ENCODE results near the gene NPHS1. TPM values are rescaled to one million over a fixed set of nuclear protein-coding genes. Genes with fewer than 3 reads are reported as not detected.
A peak's percentile ranks its signal among the peaks of the same experiment; 100 is the strongest.

Gene NPHS1
- not detected for total RNA-seq

- peaks cover 0 to 16% (median 11%) of the 10 kb centered on the region in 3 donors for H3K4me1 ChIP-seq
- H3K27ac ChIP-seq, result no peak within 1 kb of the TSS
- WGBS, 2 donors (ENCODE audit: low coverage in 1 of 2), result 56 to 73% methylated on average over 3 to 7 of the region's 9 CpGs
- H3K4me3 ChIP-seq, result no peak within 1 kb of the TSS
- peaks cover 100% of the 10 kb centered on the region for H3K27me3 ChIP-seq
- no peak for ATAC-seq
- H3K9me3 ChIP-seq, result no peaks in the 10 kb centered on the region
- TF ChIP-seq CTCF (IDR thresholded peaks at IDR 0.05) (no peak), EP300 (IDR thresholded peaks at IDR 0.05) (no peak), POLR2AphosphoS5 (IDR thresholded peaks at IDR 0.05) (no peak), POLR2A (IDR thresholded peaks at IDR 0.05) (no peak)
- no peaks in the 10 kb centered on the region for H3K36me3 ChIP-seq
These were observed at the start of gene NPHS1 for GRCh38 chr19:35852029-35852780. Gene NPHS1, minus strand, starts transcription at chr19:35852504. Its CDS starts 667 bp downstream, at chr19:35851837.

- TF ChIP-seq POLR2AphosphoS5 (IDR thresholded peaks at IDR 0.05), result no peak
- TF ChIP-seq CTCF (IDR thresholded peaks at IDR 0.05), result no peak
- TF ChIP-seq POLR2A (IDR thresholded peaks at IDR 0.05), result no peak
- no peak for TF ChIP-seq EP300 (IDR thresholded peaks at IDR 0.05)
- Histone ChIP-seq H3K4me3 (peak overlapping the region in 1 of 2 donors; percentile 76), H3K4me1 (peaks cover 0 to 55% (median 20%) of the 10 kb centered on the region in 3 donors), H3K27me3 (no peaks in the 10 kb centered on the region), H3K27ac (peak overlapping the region; percentile 75 to 97 (median 92)), H3K9me3 (no peaks in the 10 kb centered on the region), H3K36me3 (peaks cover 0 to 16% of the 10 kb centered on the region in 2 donors)
- no peak for ATAC-seq
- WGBS, 2 donors (ENCODE audit: low coverage in 1 of 2), result 60 to 81% methylated on average over 1 to 2 of the region's 2 CpGs
These were observed 48.8 kb upstream of the NPHS1 start for GRCh38 chr19:35901055-35901644.

- Histone ChIP-seq H3K36me3 (peaks cover 0 to 30% of the 10 kb centered on the region in 2 donors), H3K4me1 (peaks cover 0 to 48% (median 20%) of the 10 kb centered on the region in 3 donors), H3K27ac (peak overlapping the region; percentile 75 to 97 (median 92)), H3K9me3 (no peaks in the 10 kb centered on the region), H3K27me3 (no peaks in the 10 kb centered on the region), H3K4me3 (peak overlapping the region; percentile 66 to 76)
- TF ChIP-seq EP300 (IDR thresholded peaks at IDR 0.05), result no peak
- peak; percentile 52 for TF ChIP-seq POLR2AphosphoS5 (IDR thresholded peaks at IDR 0.05)
- TF ChIP-seq POLR2A (IDR thresholded peaks at IDR 0.05), result peak; percentile 16 to 33
- no peak for TF ChIP-seq CTCF (IDR thresholded peaks at IDR 0.05)
- WGBS, 2 donors (ENCODE audit: low coverage in 1 of 2), result 0% methylated on average over 1 of the region's 43 CpGs; no CpG with 5 or more reads in 1 of the 2 donors
- ATAC-seq, result peak; percentile 84
These were observed 47.4 kb upstream of the NPHS1 start for GRCh38 chr19:35899547-35900214.

GRCh38 chr19:35898499-35898809 is 46.1 kb upstream of the NPHS1 start:
- H3K4me3 ChIP-seq, result peak overlapping the region; percentile 66 to 76
- ATAC-seq, result no peak
- 0% methylated on average over 1 of the region's 17 CpGs; no CpG with 5 or more reads in 1 of the 2 donors for WGBS, 2 donors (ENCODE audit: low coverage in 1 of 2)
- peaks cover 0 to 43% (median 20%) of the 10 kb centered on the region in 3 donors for H3K4me1 ChIP-seq
- peak overlapping the region; percentile 75 to 97 (median 92) for H3K27ac ChIP-seq
- H3K36me3 ChIP-seq, result peaks cover 0 to 43% of the 10 kb centered on the region in 2 donors
- no peaks in the 10 kb centered on the region for H3K9me3 ChIP-seq
- H3K27me3 ChIP-seq, result no peaks in the 10 kb centered on the region
- TF ChIP-seq POLR2AphosphoS5 (IDR thresholded peaks at IDR 0.05) (no peak), CTCF (IDR thresholded peaks at IDR 0.05) (no peak), POLR2A (IDR thresholded peaks at IDR 0.05) (no peak), EP300 (IDR thresholded peaks at IDR 0.05) (no peak)

Measured in gastroesophageal sphincter (tissue), 4 donors.